Subcutaneous abdominal adipose tissue (tissue), 5 donors: ENCODE results near the gene TIRAP.

Source experiments
- H3K27ac ChIP-seq: one replicate; pipeline ENCODE4 v1.7.0; 2013; ENCODE audit warnings: low read depth, mild to moderate bottlenecking, inconsistent platforms, low read length, moderate library complexity
- H3K27me3 ChIP-seq, 5 donors: one replicate each; pipeline ENCODE4 v1.7.0; 2013; ENCODE audit warnings: low read length in 5 of 5, inconsistent platforms in 1 of 5; ENCODE audit not compliant: control insufficient read depth in 5 of 5, insufficient read depth in 4 of 5
- H3K36me3 ChIP-seq, 5 donors: one replicate each; pipeline ENCODE4 v1.7.0; 2013; ENCODE audit warnings: low read length in 5 of 5; ENCODE audit not compliant: control insufficient read depth in 5 of 5, insufficient read depth in 5 of 5
- H3K4me1 ChIP-seq, 5 donors: one replicate each; pipeline ENCODE4 v1.7.0; 2013; ENCODE audit warnings: low read length in 5 of 5, mild to moderate bottlenecking in 3 of 5, moderate library complexity in 1 of 5; ENCODE audit not compliant: control insufficient read depth in 5 of 5, insufficient read depth in 5 of 5
- H3K4me3 ChIP-seq, 5 donors: one replicate each; pipeline ENCODE4 v1.7.0; 2013; ENCODE audit warnings: low read length in 5 of 5, low read depth in 1 of 5
- H3K9ac ChIP-seq, 5 donors: one replicate each; pipeline ENCODE4 v1.7.0; 2013; ENCODE audit warnings: low read length in 5 of 5, mild to moderate bottlenecking in 4 of 5, moderate library complexity in 3 of 5
- H3K9me3 ChIP-seq, 5 donors: one replicate each; pipeline ENCODE4 v1.7.0; 2013; ENCODE audit warnings: low read length in 5 of 5; ENCODE audit not compliant: control insufficient read depth in 5 of 5
- donor health status: healthy.
- donor health status: healthy.
- donor health status: healthy.
- donor health status: healthy.
- donor health status: healthy.

TIRAP gene

DNA sequence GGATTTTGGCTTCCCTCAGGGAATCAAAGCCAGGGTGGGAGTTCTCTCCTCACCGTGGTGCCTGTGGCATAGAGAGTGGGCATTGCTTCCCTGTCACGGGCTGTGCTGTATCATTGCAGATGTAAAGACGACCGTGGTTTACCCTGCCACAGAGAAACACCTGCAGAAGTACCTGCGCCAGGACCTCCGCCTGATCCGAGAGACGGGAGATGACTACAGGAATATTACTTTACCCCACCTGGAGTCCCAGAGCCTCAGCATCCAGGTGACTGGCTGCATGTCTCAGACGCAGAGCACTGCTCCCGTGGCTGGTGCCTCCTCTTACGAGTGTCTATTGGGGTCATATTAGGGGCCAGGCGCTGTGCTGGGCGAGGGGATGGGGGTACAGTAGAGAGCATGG lies 48.4 kb downstream of the TIRAP start:
- Histone ChIP-seq H3K9me3 (no peaks in the 10 kb centered on the region), H3K4me3 (no peak overlapping the region), H3K9ac (no peak overlapping the region), H3K27ac (no peak overlapping the region), H3K27me3 (no peaks in the 10 kb centered on the region), H3K4me1 (peaks cover 4 to 27% (median 20%) of the 10 kb centered on the region in 5 donors), H3K36me3 (peaks cover 0 to 21% (median 5%) of the 10 kb centered on the region in 5 donors)

DNA sequence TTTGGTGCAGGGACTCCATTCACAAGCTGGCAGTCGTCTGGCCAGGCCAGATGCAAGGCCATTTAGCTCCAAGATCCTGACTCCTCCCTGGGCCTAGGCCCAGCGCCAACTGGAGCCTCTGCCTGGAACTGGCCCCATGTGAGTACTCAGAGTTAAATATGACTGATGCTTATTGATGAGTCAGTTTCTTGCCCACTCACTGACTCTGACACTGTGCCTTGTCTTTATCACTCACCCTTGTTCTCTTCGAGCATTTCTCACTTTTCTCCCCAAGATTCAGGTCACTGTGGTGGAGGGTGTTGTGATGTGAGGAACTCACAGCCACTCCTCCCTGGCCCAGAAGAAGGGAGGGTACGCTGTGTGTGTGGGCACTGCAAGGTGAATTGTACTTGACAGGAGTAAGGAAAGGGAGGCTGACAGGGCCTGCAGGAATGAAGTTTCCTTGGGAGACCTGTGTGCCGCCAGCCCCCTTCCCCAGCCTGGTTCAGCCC lies 49.4 kb downstream of the TIRAP start:
- no peaks in the 10 kb centered on the region for H3K9me3 ChIP-seq
- H3K9ac ChIP-seq = no peak overlapping the region
- H3K4me1 ChIP-seq = peaks cover 4 to 37% (median 29%) of the 10 kb centered on the region in 5 donors
- no peaks in the 10 kb centered on the region for H3K27me3 ChIP-seq
- H3K36me3 ChIP-seq = peaks cover 0 to 21% (median 5%) of the 10 kb centered on the region in 5 donors
- no peak overlapping the region for H3K27ac ChIP-seq
- H3K4me3 ChIP-seq = no peak overlapping the region

- Histone ChIP-seq H3K27me3 (no peaks in the 10 kb centered on the region), H3K4me1 (peaks cover 4 to 39% (median 31%) of the 10 kb centered on the region in 5 donors), H3K27ac (no peak overlapping the region), H3K36me3 (peaks cover 0 to 26% (median 5%) of the 10 kb centered on the region in 5 donors), H3K9me3 (no peaks in the 10 kb centered on the region), H3K9ac (no peak overlapping the region), H3K4me3 (no peak overlapping the region)
Observed at GRCh38 chr11:126333142-126333541, 50.2 kb downstream of the TIRAP start.

DNA sequence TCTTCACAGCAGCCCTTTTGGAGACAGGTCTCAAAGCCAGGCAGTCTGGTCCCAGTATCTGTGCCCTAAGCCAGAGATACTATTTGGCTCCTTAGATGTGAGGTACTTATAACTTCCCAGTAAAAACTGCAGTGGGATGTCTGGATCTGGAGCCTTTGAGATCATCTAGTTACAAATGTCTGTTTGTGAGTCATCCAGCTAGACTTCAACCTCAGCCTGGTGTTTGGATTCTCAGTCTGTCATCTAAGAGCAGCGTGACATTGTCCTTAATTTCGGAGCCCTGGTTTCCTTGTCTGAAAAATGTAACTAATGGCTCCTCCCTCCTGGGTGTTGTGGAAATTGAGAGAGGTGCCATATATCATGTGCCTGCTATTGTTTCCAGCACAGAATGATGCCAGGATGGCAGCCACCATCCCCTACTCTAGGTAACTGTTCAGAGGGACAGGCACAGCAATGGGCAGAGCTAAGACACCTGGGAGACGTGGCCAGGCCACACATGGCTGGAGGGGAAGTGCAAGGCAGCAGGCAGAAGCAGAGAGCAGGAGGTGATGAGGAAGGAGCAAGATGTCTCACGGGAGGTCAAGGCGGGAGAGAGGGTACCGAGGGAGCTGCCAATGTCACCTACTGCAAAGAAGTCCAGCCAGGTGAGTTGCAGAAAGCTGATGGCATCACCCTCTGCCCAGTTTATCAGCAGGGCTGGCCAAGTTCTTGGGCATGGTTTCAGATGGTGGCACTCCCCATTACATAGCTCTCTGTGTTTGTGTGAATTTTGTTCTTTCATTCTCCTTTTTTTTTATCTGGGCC lies 52.0 kb downstream of the TIRAP start:
- no peak overlapping the region for H3K9ac ChIP-seq
- peaks cover 0 to 38% (median 17%) of the 10 kb centered on the region in 5 donors for H3K36me3 ChIP-seq
- no peaks in the 10 kb centered on the region for H3K27me3 ChIP-seq
- H3K9me3 ChIP-seq = no peaks in the 10 kb centered on the region
- H3K4me1 ChIP-seq = peaks cover 12 to 51% (median 40%) of the 10 kb centered on the region in 5 donors
- H3K4me3 ChIP-seq = no peak overlapping the region
- no peak overlapping the region for H3K27ac ChIP-seq

GRCh38 chr11:126335463-126335760 lies 52.5 kb downstream of the TIRAP start:
- Histone ChIP-seq H3K4me3 (no peak overlapping the region), H3K27me3 (no peaks in the 10 kb centered on the region), H3K9ac (no peak overlapping the region), H3K36me3 (peaks cover 0 to 38% (median 17%) of the 10 kb centered on the region in 5 donors), H3K9me3 (no peaks in the 10 kb centered on the region), H3K27ac (no peak overlapping the region), H3K4me1 (peaks cover 13 to 56% (median 46%) of the 10 kb centered on the region in 5 donors)

DNA sequence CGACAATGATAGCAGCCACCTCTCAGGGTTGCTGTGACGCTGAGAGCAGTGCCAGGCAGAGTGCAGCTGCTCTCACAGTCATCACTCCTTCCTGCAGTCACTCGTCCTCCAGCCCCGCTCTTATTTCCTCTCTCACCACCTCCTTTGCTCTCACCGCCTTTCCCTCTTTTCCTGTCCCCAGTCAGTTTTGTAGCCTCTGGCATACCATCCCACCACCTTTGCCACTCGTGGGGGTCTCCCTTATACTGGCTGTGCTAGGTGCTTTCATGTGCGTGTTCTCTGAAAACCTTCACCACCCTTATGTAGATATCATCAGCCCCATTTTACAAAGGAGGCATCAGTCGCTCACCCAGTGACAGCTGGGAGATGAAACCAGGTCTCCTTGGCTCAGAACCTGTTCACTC lies 53.2 kb downstream of the TIRAP start:
- Histone ChIP-seq H3K9me3 (no peaks in the 10 kb centered on the region), H3K27me3 (no peaks in the 10 kb centered on the region), H3K4me1 (peaks cover 13 to 58% (median 50%) of the 10 kb centered on the region in 5 donors), H3K27ac (no peak overlapping the region), H3K4me3 (no peak overlapping the region), H3K9ac (no peak overlapping the region), H3K36me3 (peaks cover 0 to 37% (median 15%) of the 10 kb centered on the region in 5 donors)

GRCh38 chr11:126336671-126337101 lies 53.8 kb downstream of the TIRAP start:
- Histone ChIP-seq H3K4me3 (no peak overlapping the region), H3K9me3 (no peaks in the 10 kb centered on the region), H3K9ac (no peak overlapping the region), H3K36me3 (peaks cover 0 to 36% (median 9%) of the 10 kb centered on the region in 5 donors), H3K27ac (no peak overlapping the region), H3K27me3 (no peaks in the 10 kb centered on the region), H3K4me1 (peaks cover 13 to 61% (median 48%) of the 10 kb centered on the region in 5 donors)

- Histone ChIP-seq H3K9ac (no peak overlapping the region), H3K4me1 (peaks cover 13 to 58% (median 44%) of the 10 kb centered on the region in 5 donors)
Observed at GRCh38 chr11:126337126-126337473, 54.2 kb downstream of the TIRAP start.

GRCh38 chr11:126337474-126338241 lies 54.8 kb downstream of the TIRAP start:
- no peaks in the 10 kb centered on the region for H3K9me3 ChIP-seq
- H3K9ac ChIP-seq = no peak overlapping the region
- no peak overlapping the region for H3K4me3 ChIP-seq
- no peaks in the 10 kb centered on the region for H3K27me3 ChIP-seq
- peaks cover 9 to 53% (median 39%) of the 10 kb centered on the region in 5 donors for H3K4me1 ChIP-seq
- H3K27ac ChIP-seq = no peak overlapping the region
- peaks cover 0 to 34% (median 12%) of the 10 kb centered on the region in 5 donors for H3K36me3 ChIP-seq

More at GRCh38 chr11:126337126-126337473, 54.2 kb downstream of the TIRAP start:
- Histone ChIP-seq H3K4me3 (no peak overlapping the region), H3K27ac (no peak overlapping the region), H3K36me3 (peaks cover 0 to 35% (median 10%) of the 10 kb centered on the region in 5 donors), H3K9me3 (no peaks in the 10 kb centered on the region), H3K27me3 (no peaks in the 10 kb centered on the region)
